ENCODE results near the gene KLRC2.

GRCh38 chr12:10385166-10385613, 50.6 kb downstream of the KLRC2 start:
- TF ChIP-seq, protein P1, sequence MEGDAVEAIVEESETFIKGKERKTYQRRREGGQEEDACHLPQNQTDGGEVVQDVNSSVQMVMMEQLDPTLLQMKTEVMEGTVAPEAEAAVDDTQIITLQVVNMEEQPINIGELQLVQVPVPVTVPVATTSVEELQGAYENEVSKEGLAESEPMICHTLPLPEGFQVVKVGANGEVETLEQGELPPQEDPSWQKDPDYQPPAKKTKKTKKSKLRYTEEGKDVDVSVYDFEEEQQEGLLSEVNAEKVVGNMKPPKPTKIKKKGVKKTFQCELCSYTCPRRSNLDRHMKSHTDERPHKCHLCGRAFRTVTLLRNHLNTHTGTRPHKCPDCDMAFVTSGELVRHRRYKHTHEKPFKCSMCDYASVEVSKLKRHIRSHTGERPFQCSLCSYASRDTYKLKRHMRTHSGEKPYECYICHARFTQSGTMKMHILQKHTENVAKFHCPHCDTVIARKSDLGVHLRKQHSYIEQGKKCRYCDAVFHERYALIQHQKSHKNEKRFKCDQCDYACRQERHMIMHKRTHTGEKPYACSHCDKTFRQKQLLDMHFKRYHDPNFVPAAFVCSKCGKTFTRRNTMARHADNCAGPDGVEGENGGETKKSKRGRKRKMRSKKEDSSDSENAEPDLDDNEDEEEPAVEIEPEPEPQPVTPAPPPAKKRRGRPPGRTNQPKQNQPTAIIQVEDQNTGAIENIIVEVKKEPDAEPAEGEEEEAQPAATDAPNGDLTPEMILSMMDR (conservative IDR thresholded peaks at IDR 0.05; ENCODE audit: low read depth in 2 of 2), result no peak
- TF ChIP-seq CREB1 (CRISPR knock-in tag; IDR thresholded peaks at IDR 0.05; ENCODE audit: low read depth), result no peak
- TF ChIP-seq EZH2 (IDR thresholded peaks at IDR 0.05; ENCODE audit: low read depth, unreplicated experiment), result no peak
- TF ChIP-seq POLR2AphosphoS5 (IDR thresholded peaks at IDR 0.05; ENCODE audit: low read depth), result no peak
- TF ChIP-seq, protein P2, sequence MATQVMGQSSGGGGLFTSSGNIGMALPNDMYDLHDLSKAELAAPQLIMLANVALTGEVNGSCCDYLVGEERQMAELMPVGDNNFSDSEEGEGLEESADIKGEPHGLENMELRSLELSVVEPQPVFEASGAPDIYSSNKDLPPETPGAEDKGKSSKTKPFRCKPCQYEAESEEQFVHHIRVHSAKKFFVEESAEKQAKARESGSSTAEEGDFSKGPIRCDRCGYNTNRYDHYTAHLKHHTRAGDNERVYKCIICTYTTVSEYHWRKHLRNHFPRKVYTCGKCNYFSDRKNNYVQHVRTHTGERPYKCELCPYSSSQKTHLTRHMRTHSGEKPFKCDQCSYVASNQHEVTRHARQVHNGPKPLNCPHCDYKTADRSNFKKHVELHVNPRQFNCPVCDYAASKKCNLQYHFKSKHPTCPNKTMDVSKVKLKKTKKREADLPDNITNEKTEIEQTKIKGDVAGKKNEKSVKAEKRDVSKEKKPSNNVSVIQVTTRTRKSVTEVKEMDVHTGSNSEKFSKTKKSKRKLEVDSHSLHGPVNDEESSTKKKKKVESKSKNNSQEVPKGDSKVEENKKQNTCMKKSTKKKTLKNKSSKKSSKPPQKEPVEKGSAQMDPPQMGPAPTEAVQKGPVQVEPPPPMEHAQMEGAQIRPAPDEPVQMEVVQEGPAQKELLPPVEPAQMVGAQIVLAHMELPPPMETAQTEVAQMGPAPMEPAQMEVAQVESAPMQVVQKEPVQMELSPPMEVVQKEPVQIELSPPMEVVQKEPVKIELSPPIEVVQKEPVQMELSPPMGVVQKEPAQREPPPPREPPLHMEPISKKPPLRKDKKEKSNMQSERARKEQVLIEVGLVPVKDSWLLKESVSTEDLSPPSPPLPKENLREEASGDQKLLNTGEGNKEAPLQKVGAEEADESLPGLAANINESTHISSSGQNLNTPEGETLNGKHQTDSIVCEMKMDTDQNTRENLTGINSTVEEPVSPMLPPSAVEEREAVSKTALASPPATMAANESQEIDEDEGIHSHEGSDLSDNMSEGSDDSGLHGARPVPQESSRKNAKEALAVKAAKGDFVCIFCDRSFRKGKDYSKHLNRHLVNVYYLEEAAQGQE (IDR thresholded peaks at IDR 0.05; ENCODE audit: unreplicated experiment), result no peak
- no peak for TF ChIP-seq EZH2phosphoT487 (IDR thresholded peaks at IDR 0.05; ENCODE audit: unreplicated experiment)
- no peak for TF ChIP-seq JUNB (IDR thresholded peaks at IDR 0.05; ENCODE audit: unreplicated experiment)
